Hindlimb muscle (tissue), 1 donor: ENCODE measurements around the gene PKIB. TPM values are rescaled to one million over a fixed set of nuclear protein-coding genes. Genes with fewer than 3 reads are reported as not detected.
"Not testable (repeated sequence)": the region's sequence is repeated elsewhere in the genome, so short reads cannot be mapped to it uniquely, and the experiment has no call there.

Experiments
- DNase-seq: peaks from one replicate; pipeline ENCODE4 v3.0.0-alpha.2; 2013
- polyA plus RNA-seq: library from polyadenylated mRNA; unstranded; fragments of 120-200 nt; gene quantifications from one replicate; pipeline ENCODE4 v1.2.1, GENCODE V29; 2013; ENCODE audit not compliant: insufficient read length

PKIB gene
- polyA plus RNA-seq, 1 donor, result 0.44 TPM

- no peak for DNase-seq
Measured at GRCh38 chr6:122621638-122622037, 11.4 kb downstream of the PKIB start.

GRCh38 chr6:122622479-122622878 lies 12.3 kb downstream of the PKIB start:
- no peak for DNase-seq

- DNase-seq, result no peak
Measured at GRCh38 chr6:122623279-122623678, 13.1 kb downstream of the PKIB start.

GRCh38 chr6:122624853-122625252 lies 14.6 kb downstream of the PKIB start:
- DNase-seq, result no peak

- no peak for DNase-seq
Measured at GRCh38 chr6:122628714-122629113, 18.5 kb downstream of the PKIB start.

- DNase-seq, result no peak
Measured at GRCh38 chr6:122631571-122632249, 21.5 kb downstream of the PKIB start.

- DNase-seq, result no peak
Measured at GRCh38 chr6:122640366-122640765, 30.2 kb downstream of the PKIB start.

- no peak for DNase-seq
Measured at GRCh38 chr6:122641819-122642218, 31.6 kb downstream of the PKIB start.

- DNase-seq, result not testable (repeated sequence)
Measured at GRCh38 chr6:122642604-122643003, 32.4 kb downstream of the PKIB start.

- no peak for DNase-seq
Measured at GRCh38 chr6:122645256-122645655, 35.1 kb downstream of the PKIB start.

GRCh38 chr6:122647765-122648164 lies 37.6 kb downstream of the PKIB start:
- DNase-seq, result no peak

GRCh38 chr6:122648726-122649125 lies 38.5 kb downstream of the PKIB start:
- DNase-seq, result no peak

GRCh38 chr6:122649701-122650100 lies 39.5 kb downstream of the PKIB start:
- no peak for DNase-seq

GRCh38 chr6:122650403-122650802 lies 40.2 kb downstream of the PKIB start:
- no peak for DNase-seq

- no peak for DNase-seq
Measured at GRCh38 chr6:122651031-122651430, 40.8 kb downstream of the PKIB start.

- no peak for DNase-seq
Measured at GRCh38 chr6:122651604-122652003, 41.4 kb downstream of the PKIB start.

GRCh38 chr6:122652431-122652830 lies 42.2 kb downstream of the PKIB start:
- no peak for DNase-seq

GRCh38 chr6:122653094-122653493 lies 42.9 kb downstream of the PKIB start:
- DNase-seq, result no peak

- DNase-seq, result no peak
Measured at GRCh38 chr6:122654012-122654411, 43.8 kb downstream of the PKIB start.

GRCh38 chr6:122657601-122658000 lies 47.4 kb downstream of the PKIB start:
- no peak for DNase-seq

- DNase-seq, result no peak
Measured at GRCh38 chr6:122660296-122660695, 50.1 kb downstream of the PKIB start.

- DNase-seq, result no peak
Measured at GRCh38 chr6:122663981-122664380, 53.8 kb downstream of the PKIB start.

GRCh38 chr6:122665929-122666328 lies 55.7 kb downstream of the PKIB start:
- no peak for DNase-seq

GRCh38 chr6:122666418-122666817 lies 56.2 kb downstream of the PKIB start:
- DNase-seq, result no peak

- DNase-seq, result no peak
Measured at GRCh38 chr6:122669418-122669817, 59.2 kb downstream of the PKIB start.
